ELR (cell line): ENCODE results near the gene ITIH6.

Source experiments
- DNase-seq: peaks from one replicate; pipeline ENCODE4 v3.0.0-alpha.2; 2015; ENCODE audit warnings: low read depth

The ITIH6 gene

GRCh38 chrX:54715621-54716020, 82.4 kb downstream of the ITIH6 start:
- DNase-seq: no peak

GRCh38 chrX:54714424-54714823, 83.6 kb downstream of the ITIH6 start:
- DNase-seq: no peak

DNA sequence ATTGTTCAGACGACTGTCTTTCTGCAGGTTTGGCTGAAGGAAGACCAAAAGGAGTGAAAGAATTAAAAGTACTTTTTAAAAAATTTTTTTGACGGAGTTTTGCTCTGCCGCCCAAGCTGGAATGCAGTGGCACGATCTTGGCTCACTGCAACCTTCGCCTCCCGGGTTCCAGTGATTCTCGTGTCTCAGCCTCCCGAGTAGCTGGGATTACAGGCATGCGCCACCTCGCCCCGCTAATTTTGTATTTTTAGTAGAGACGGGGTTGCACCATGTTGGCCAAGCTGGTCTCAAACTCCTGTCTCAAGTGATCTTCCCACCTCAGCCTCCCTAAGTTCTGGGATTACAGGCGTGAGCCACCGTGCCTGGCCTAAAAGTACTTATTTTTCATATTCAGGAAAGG, 86.3 kb downstream of the ITIH6 start:
- DNase-seq: no peak

DNA sequence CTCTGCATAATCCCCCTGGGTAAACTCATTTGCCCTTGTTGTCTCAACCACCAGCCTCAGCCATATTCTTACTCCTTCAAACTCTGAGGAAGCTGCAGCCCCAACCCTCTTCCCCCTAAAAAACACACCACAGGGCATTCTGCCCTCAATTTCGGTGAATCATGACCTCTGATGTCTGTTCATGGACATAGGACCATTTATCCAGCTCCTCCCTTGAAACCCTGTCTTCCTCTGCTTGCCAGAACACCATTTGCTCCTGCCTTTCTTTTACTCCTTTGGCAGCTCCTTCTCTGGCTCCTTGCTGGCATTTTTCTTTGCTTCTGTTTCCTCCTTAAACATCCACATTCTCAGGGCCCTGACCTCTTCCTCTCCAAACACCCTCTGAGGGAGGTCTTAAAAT, 87.1 kb downstream of the ITIH6 start:
- DNase-seq: no peak

GRCh38 chrX:54708404-54708803, 89.7 kb downstream of the ITIH6 start:
- no peak for DNase-seq
